Nephron (organoid): ENCODE measurements around the gene ENGASE.
A peak's percentile ranks its signal among the peaks of the same experiment; 100 is the strongest.

Source experiments
- H3K27ac Mint-ChIP-seq, 3 experiments: 2 replicates each; pipeline ENCODE4 v1.8.0; 2020; ENCODE audit warnings: mixed read lengths in 3 of 3, mild to moderate bottlenecking in 2 of 3, moderate library complexity in 1 of 3
- H3K27me3 Mint-ChIP-seq: 2 replicates; pipeline ENCODE4 v1.8.0; 2021; ENCODE audit warnings: low read depth, mild to moderate bottlenecking, moderate library complexity, mixed read lengths
- H3K36me3 Mint-ChIP-seq: 2 replicates; pipeline ENCODE4 v1.8.0; 2020; ENCODE audit warnings: low read depth, mixed read lengths
- H3K4me1 Mint-ChIP-seq: 2 replicates; pipeline ENCODE4 v1.8.0; 2020; ENCODE audit warnings: mixed read lengths
- H3K4me3 Mint-ChIP-seq, 3 experiments: 2 replicates each; pipeline ENCODE4 v1.8.0; 2020; ENCODE audit warnings: mild to moderate bottlenecking in 3 of 3, mixed read lengths in 3 of 3, moderate library complexity in 2 of 3
- H3K9me3 Mint-ChIP-seq: 2 replicates; pipeline ENCODE4 v1.8.0; 2020; ENCODE audit warnings: mixed read lengths
- TF ChIP-seq, protein P1 (sequence below), 3 experiments: fragments of 200-600 bp; sonication (generic); IDR thresholded peaks; one replicate each; pipeline ENCODE4 v1.5.0; 2021; ENCODE audit warnings: antibody characterized with exemption in 3 of 3; ENCODE audit not compliant: unreplicated experiment in 3 of 3

Gene ENGASE

GRCh38 chr17:79045001-79045729 lies 29.5 kb upstream of the ENGASE start:
- H3K36me3 Mint-ChIP-seq: no peaks in the 10 kb centered on the region
- H3K27me3 Mint-ChIP-seq: peaks cover 78% of the 10 kb centered on the region
- H3K4me1 Mint-ChIP-seq: peaks cover 24% of the 10 kb centered on the region
- no peak overlapping the region for H3K4me3 Mint-ChIP-seq
- H3K9me3 Mint-ChIP-seq: no peaks in the 10 kb centered on the region
- H3K27ac Mint-ChIP-seq: no peak overlapping the region
- TF ChIP-seq, protein P1, sequence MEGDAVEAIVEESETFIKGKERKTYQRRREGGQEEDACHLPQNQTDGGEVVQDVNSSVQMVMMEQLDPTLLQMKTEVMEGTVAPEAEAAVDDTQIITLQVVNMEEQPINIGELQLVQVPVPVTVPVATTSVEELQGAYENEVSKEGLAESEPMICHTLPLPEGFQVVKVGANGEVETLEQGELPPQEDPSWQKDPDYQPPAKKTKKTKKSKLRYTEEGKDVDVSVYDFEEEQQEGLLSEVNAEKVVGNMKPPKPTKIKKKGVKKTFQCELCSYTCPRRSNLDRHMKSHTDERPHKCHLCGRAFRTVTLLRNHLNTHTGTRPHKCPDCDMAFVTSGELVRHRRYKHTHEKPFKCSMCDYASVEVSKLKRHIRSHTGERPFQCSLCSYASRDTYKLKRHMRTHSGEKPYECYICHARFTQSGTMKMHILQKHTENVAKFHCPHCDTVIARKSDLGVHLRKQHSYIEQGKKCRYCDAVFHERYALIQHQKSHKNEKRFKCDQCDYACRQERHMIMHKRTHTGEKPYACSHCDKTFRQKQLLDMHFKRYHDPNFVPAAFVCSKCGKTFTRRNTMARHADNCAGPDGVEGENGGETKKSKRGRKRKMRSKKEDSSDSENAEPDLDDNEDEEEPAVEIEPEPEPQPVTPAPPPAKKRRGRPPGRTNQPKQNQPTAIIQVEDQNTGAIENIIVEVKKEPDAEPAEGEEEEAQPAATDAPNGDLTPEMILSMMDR (IDR thresholded peaks at IDR 0.05; ENCODE audit: unreplicated experiment in 3 of 3): no peak

- H3K4me1 Mint-ChIP-seq: peaks cover 24% of the 10 kb centered on the region
These were observed 28.8 kb upstream of the ENGASE start for GRCh38 chr17:79045842-79046196.

GRCh38 chr17:79046197-79046915 lies 28.3 kb upstream of the ENGASE start:
- Mint-ChIP-seq H3K4me1 (peaks cover 24% of the 10 kb centered on the region), H3K27me3 (peaks cover 83% of the 10 kb centered on the region), H3K27ac (peak overlapping the region in 2 of 3 experiments; percentile 14 to 68), H3K4me3 (peak overlapping the region in 2 of 3 experiments; percentile 24 to 27), H3K9me3 (peaks cover 4% of the 10 kb centered on the region), H3K36me3 (no peaks in the 10 kb centered on the region)
- TF ChIP-seq, protein P1 (IDR thresholded peaks at IDR 0.05; ENCODE audit: unreplicated experiment in 3 of 3): no peak

More at GRCh38 chr17:79045842-79046196, 28.8 kb upstream of the ENGASE start:
- TF ChIP-seq, protein P1 (IDR thresholded peaks at IDR 0.05; ENCODE audit: unreplicated experiment in 3 of 3): peak; percentile 88 to 98 (median 98)
- H3K27ac Mint-ChIP-seq: peak overlapping the region in 2 of 3 experiments; percentile 14 to 68
- peaks cover 81% of the 10 kb centered on the region for H3K27me3 Mint-ChIP-seq
- no peaks in the 10 kb centered on the region for H3K36me3 Mint-ChIP-seq
- H3K9me3 Mint-ChIP-seq: no peaks in the 10 kb centered on the region
- H3K4me3 Mint-ChIP-seq: peak overlapping the region in 2 of 3 experiments; percentile 24 to 27

GRCh38 chr17:79046916-79047280 lies 27.7 kb upstream of the ENGASE start:
- H3K4me3 Mint-ChIP-seq: no peak overlapping the region
- TF ChIP-seq, protein P1 (IDR thresholded peaks at IDR 0.05; ENCODE audit: unreplicated experiment in 3 of 3): no peak
- peaks cover 85% of the 10 kb centered on the region for H3K27me3 Mint-ChIP-seq
- H3K36me3 Mint-ChIP-seq: no peaks in the 10 kb centered on the region
- peaks cover 24% of the 10 kb centered on the region for H3K4me1 Mint-ChIP-seq
- no peak overlapping the region for H3K27ac Mint-ChIP-seq
- H3K9me3 Mint-ChIP-seq: peaks cover 4% of the 10 kb centered on the region

- Mint-ChIP-seq H3K4me1 (peaks cover 24% of the 10 kb centered on the region), H3K4me3 (no peak overlapping the region), H3K36me3 (no peaks in the 10 kb centered on the region), H3K27ac (no peak overlapping the region), H3K9me3 (peaks cover 9% of the 10 kb centered on the region), H3K27me3 (peaks cover 85% of the 10 kb centered on the region)
- TF ChIP-seq, protein P1 (IDR thresholded peaks at IDR 0.05; ENCODE audit: unreplicated experiment in 3 of 3): no peak
These were observed 27.2 kb upstream of the ENGASE start for GRCh38 chr17:79047291-79047920.
